ENCODE data around the gene GALNT15. TPM values are rescaled to one million over a fixed set of nuclear protein-coding genes. Genes with fewer than 3 reads are reported as not detected.

The GALNT15 gene
- total RNA-seq, 1 donor from 2014 or later: 0.40 TPM

GRCh38 chr3:16239780-16240179 is 65.3 kb downstream of the GALNT15 start:
- no peak overlapping the region for H3K27ac Mint-ChIP-seq (ENCODE audit: unreplicated experiment)
- no peak for TF ChIP-seq CTCF (IDR thresholded peaks at IDR 0.05)
- no peak for DNase-seq (ENCODE audit: low spot score)

GRCh38 chr3:16240229-16241023 is 65.9 kb downstream of the GALNT15 start:
- Mint-ChIP-seq H3K27ac (ENCODE audit: unreplicated experiment) (no peak overlapping the region), H3K4me3 (ENCODE audit: unreplicated experiment) (no peak overlapping the region), H3K36me3 (ENCODE audit: low read depth) (no peaks in the 10 kb centered on the region), H3K4me1 (ENCODE audit: low read depth) (peaks cover 7% of the 10 kb centered on the region), H3K9me3 (ENCODE audit: low read depth) (no peaks in the 10 kb centered on the region), H3K27me3 (ENCODE audit: low read depth) (no peaks in the 10 kb centered on the region)
- DNase-seq (ENCODE audit: low spot score): no peak
- TF ChIP-seq CTCF (IDR thresholded peaks at IDR 0.05): no peak

More at GRCh38 chr3:16239780-16240179, 65.3 kb downstream of the GALNT15 start:
- Mint-ChIP-seq H3K36me3 (ENCODE audit: low read depth) (no peaks in the 10 kb centered on the region), H3K4me3 (ENCODE audit: unreplicated experiment) (no peak overlapping the region), H3K9me3 (ENCODE audit: low read depth) (no peaks in the 10 kb centered on the region), H3K27me3 (ENCODE audit: low read depth) (no peaks in the 10 kb centered on the region), H3K4me1 (ENCODE audit: low read depth) (peaks cover 7% of the 10 kb centered on the region)

GRCh38 chr3:16241225-16241624 is 66.7 kb downstream of the GALNT15 start:
- Mint-ChIP-seq H3K36me3 (ENCODE audit: low read depth) (no peaks in the 10 kb centered on the region), H3K9me3 (ENCODE audit: low read depth) (no peaks in the 10 kb centered on the region), H3K4me3 (ENCODE audit: unreplicated experiment) (no peak overlapping the region), H3K27ac (ENCODE audit: unreplicated experiment) (no peak overlapping the region), H3K4me1 (ENCODE audit: low read depth) (peaks cover 7% of the 10 kb centered on the region), H3K27me3 (ENCODE audit: low read depth) (no peaks in the 10 kb centered on the region)
- TF ChIP-seq CTCF (IDR thresholded peaks at IDR 0.05): no peak
- no peak for DNase-seq (ENCODE audit: low spot score)

GRCh38 chr3:16242177-16242576 is 67.7 kb downstream of the GALNT15 start:
- no peaks in the 10 kb centered on the region for H3K9me3 Mint-ChIP-seq (ENCODE audit: low read depth)
- no peak overlapping the region for H3K27ac Mint-ChIP-seq (ENCODE audit: unreplicated experiment)
- DNase-seq (ENCODE audit: low spot score): no peak
- no peaks in the 10 kb centered on the region for H3K36me3 Mint-ChIP-seq (ENCODE audit: low read depth)
- no peaks in the 10 kb centered on the region for H3K27me3 Mint-ChIP-seq (ENCODE audit: low read depth)
- no peak overlapping the region for H3K4me3 Mint-ChIP-seq (ENCODE audit: unreplicated experiment)
- TF ChIP-seq CTCF (IDR thresholded peaks at IDR 0.05): no peak
- peaks cover 7% of the 10 kb centered on the region for H3K4me1 Mint-ChIP-seq (ENCODE audit: low read depth)

GRCh38 chr3:16243706-16244490 is 69.4 kb downstream of the GALNT15 start:
- H3K36me3 Mint-ChIP-seq (ENCODE audit: low read depth): no peaks in the 10 kb centered on the region
- no peaks in the 10 kb centered on the region for H3K27me3 Mint-ChIP-seq (ENCODE audit: low read depth)
- peaks cover 7% of the 10 kb centered on the region for H3K4me1 Mint-ChIP-seq (ENCODE audit: low read depth)
- H3K27ac Mint-ChIP-seq (ENCODE audit: unreplicated experiment): no peak overlapping the region
- no peak for DNase-seq (ENCODE audit: low spot score)
- no peaks in the 10 kb centered on the region for H3K9me3 Mint-ChIP-seq (ENCODE audit: low read depth)
- no peak overlapping the region for H3K4me3 Mint-ChIP-seq (ENCODE audit: unreplicated experiment)
- no peak for TF ChIP-seq CTCF (IDR thresholded peaks at IDR 0.05)

All from chondrocyte (in vitro differentiated cells).